WTC11 (cell line): Measurements from ENCODE around the gene ZNF341. TPM values are rescaled to one million over a fixed set of nuclear protein-coding genes. Genes with fewer than 3 reads are reported as not detected.

Source experiments
- ATAC-seq: fragments of 200-7000 bp; cut with Tn5 transposase; 2 replicates; pipeline ENCODE4 v1.10.0; 2021; ENCODE audit warnings: mild to moderate bottlenecking, moderate library complexity
- CTCF ChIA-PET: fragments of 300-600 bp; sonication (Branson Sonifier 250); formaldehyde crosslinking; loops from one replicate; lab custom pipeline; 2021; ENCODE audit warnings: antibody characterized with exemption; lab: Charles Lee
- POLR2A ChIA-PET: fragments of 350-600 bp; sonication (Branson Sonifier 250); formaldehyde crosslinking; loops from one replicate; lab custom pipeline; 2021; ENCODE audit warnings: antibody characterized with exemption; lab: Charles Lee
- DNase-seq: peaks from one replicate; pipeline ENCODE4 v3.0.0; 2021; ENCODE audit warnings: low spot score
- H3K27ac Mint-ChIP-seq: 2 replicates; pipeline ENCODE4 v1.8.0; 2021; ENCODE audit warnings: mixed read lengths
- H3K27me3 Mint-ChIP-seq: 2 replicates; pipeline ENCODE4 v1.8.0; 2021; ENCODE audit warnings: low read depth, mild to moderate bottlenecking, moderate library complexity, mixed read lengths
- H3K36me3 Mint-ChIP-seq: 2 replicates; pipeline ENCODE4 v1.8.0; 2021; ENCODE audit warnings: mixed read lengths
- H3K4me1 Mint-ChIP-seq: 2 replicates; pipeline ENCODE4 v1.8.0; 2022; ENCODE audit warnings: mixed read lengths
- H3K4me3 Mint-ChIP-seq: 2 replicates; pipeline ENCODE4 v1.8.0; 2021; ENCODE audit warnings: mild to moderate bottlenecking, moderate library complexity, mixed read lengths
- H3K9me3 Mint-ChIP-seq: 2 replicates; pipeline ENCODE4 v1.8.0; 2021; ENCODE audit warnings: mixed read lengths
- GABPB1 ChIP-seq: sonication (generic); formaldehyde crosslinking; IDR thresholded peaks from 2 replicates; pipeline ENCODE4 v1.8.1; 2023; ENCODE audit warnings: mild to moderate bottlenecking, missing genetic modification reagents
- HMGA2 ChIP-seq: fragments of 250-450 bp; sonication (Bioruptor Pico); IDR thresholded peaks from 2 replicates; pipeline ENCODE4 v1.4.0; 2021; ENCODE audit warnings: mild to moderate bottlenecking, moderate library complexity
- JAZF1 ChIP-seq: fragments of 250-450 bp; sonication (Bioruptor Pico); IDR thresholded peaks from 2 replicates; pipeline ENCODE4 v1.9.0; 2021; ENCODE audit warnings: moderate library complexity, mild to moderate bottlenecking, inconsistent platforms
- KAT7 ChIP-seq: sonication (generic); formaldehyde crosslinking; IDR thresholded peaks from 2 replicates; pipeline ENCODE4 v1.8.1; 2023; ENCODE audit warnings: missing genetic modification reagents, mild to moderate bottlenecking, borderline replicate concordance
- NFATC4 ChIP-seq: fragments of 250-450 bp; sonication (Bioruptor Pico); IDR thresholded peaks from 2 replicates; pipeline ENCODE4 v1.9.0; 2021; ENCODE audit warnings: mild to moderate bottlenecking
- NFE2L1 ChIP-seq: sonication (generic); formaldehyde crosslinking; IDR thresholded peaks from 2 replicates; pipeline ENCODE4 v1.8.1; 2023; ENCODE audit warnings: missing genetic modification reagents
- PRRX2 ChIP-seq: fragments of 250-450 bp; sonication (Bioruptor Pico); IDR thresholded peaks from 2 replicates; pipeline ENCODE4 v1.8.0; 2021; ENCODE audit warnings: mild to moderate bottlenecking
- RELA ChIP-seq: sonication (generic); formaldehyde crosslinking; IDR thresholded peaks from 2 replicates; pipeline ENCODE4 v1.8.1; 2022; ENCODE audit warnings: missing genetic modification reagents, mild to moderate bottlenecking, borderline replicate concordance
- TCF7 ChIP-seq: sonication (generic); formaldehyde crosslinking; IDR thresholded peaks from 2 replicates; pipeline ENCODE4 v1.8.0; 2022; ENCODE audit warnings: mild to moderate bottlenecking, low read depth, missing genetic modification reagents, moderate library complexity
- ZNF416 ChIP-seq: fragments of 250-450 bp; sonication (Bioruptor Pico); IDR thresholded peaks from 2 replicates; pipeline ENCODE4 v1.9.0; 2021; ENCODE audit warnings: mild to moderate bottlenecking, inconsistent platforms
- ZNF423 ChIP-seq: fragments of 250-450 bp; sonication (Bioruptor Pico); IDR thresholded peaks from 2 replicates; pipeline ENCODE4 v2.1.2; 2022; ENCODE audit warnings: mild to moderate bottlenecking, moderate library complexity
- total RNA-seq: library from RNA; stranded (reverse); gene quantifications from 3 replicates; pipeline ENCODE4 v1.2.3, GENCODE V29; 2021
- TF ChIP-seq, protein P1 (sequence below): sonication (generic); formaldehyde crosslinking; IDR thresholded peaks from 2 replicates; pipeline ENCODE4 v1.8.0; 2023; ENCODE audit warnings: missing genetic modification reagents
- TF ChIP-seq, protein P2 (sequence below): sonication (generic); formaldehyde crosslinking; IDR thresholded peaks from 2 replicates; pipeline ENCODE4 v1.8.1; 2022; ENCODE audit warnings: mild to moderate bottlenecking, moderate library complexity, missing genetic modification reagents
- TF ChIP-seq, protein P3 (sequence below): fragments of 250-450 bp; sonication (Bioruptor Pico); conservative IDR thresholded peaks from 2 replicates; pipeline ENCODE4 v1.9.0; 2021; ENCODE audit warnings: mild to moderate bottlenecking
- TF ChIP-seq, protein P4 (sequence below): sonication (generic); formaldehyde crosslinking; IDR thresholded peaks from 2 replicates; pipeline ENCODE4 v1.8.1; 2023; ENCODE audit warnings: mild to moderate bottlenecking, missing genetic modification reagents
- TF ChIP-seq, protein P5 (sequence below): sonication (generic); formaldehyde crosslinking; IDR thresholded peaks from 2 replicates; pipeline ENCODE4 v1.8.1; 2022; ENCODE audit warnings: low read depth, mild to moderate bottlenecking, moderate library complexity, missing genetic modification reagents, borderline replicate concordance
- TF ChIP-seq, protein P6 (sequence below): fragments of 250-450 bp; sonication (Bioruptor Pico); IDR thresholded peaks from 2 replicates; pipeline ENCODE4 v1.9.0; 2021; ENCODE audit warnings: mild to moderate bottlenecking

ZNF341 gene
- total RNA-seq, 1 experiment from 2014 or later, result 9.6 TPM

DNA sequence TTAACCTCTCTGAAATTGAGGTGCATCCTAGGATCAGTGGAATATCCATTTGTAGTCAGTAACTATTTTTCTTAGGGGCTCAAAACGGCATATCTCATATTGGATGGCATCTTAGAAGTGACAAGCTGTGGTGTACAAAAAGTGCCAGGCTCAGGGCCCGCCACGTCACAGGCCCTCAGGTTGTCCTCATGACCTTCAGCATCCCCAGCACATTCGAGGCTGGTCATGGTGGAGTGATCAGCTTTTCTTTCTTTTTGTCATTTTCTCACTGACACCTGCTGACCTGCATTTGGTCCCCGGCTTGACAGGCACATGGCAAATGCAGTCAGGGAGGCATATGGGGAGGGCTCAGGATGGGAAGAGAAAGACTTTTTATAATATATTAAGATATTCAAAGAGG is 38.5 kb upstream of the ZNF341 start (continued):
- TF ChIP-seq PRRX2 (CRISPR knock-in tag), result no peak

DNA sequence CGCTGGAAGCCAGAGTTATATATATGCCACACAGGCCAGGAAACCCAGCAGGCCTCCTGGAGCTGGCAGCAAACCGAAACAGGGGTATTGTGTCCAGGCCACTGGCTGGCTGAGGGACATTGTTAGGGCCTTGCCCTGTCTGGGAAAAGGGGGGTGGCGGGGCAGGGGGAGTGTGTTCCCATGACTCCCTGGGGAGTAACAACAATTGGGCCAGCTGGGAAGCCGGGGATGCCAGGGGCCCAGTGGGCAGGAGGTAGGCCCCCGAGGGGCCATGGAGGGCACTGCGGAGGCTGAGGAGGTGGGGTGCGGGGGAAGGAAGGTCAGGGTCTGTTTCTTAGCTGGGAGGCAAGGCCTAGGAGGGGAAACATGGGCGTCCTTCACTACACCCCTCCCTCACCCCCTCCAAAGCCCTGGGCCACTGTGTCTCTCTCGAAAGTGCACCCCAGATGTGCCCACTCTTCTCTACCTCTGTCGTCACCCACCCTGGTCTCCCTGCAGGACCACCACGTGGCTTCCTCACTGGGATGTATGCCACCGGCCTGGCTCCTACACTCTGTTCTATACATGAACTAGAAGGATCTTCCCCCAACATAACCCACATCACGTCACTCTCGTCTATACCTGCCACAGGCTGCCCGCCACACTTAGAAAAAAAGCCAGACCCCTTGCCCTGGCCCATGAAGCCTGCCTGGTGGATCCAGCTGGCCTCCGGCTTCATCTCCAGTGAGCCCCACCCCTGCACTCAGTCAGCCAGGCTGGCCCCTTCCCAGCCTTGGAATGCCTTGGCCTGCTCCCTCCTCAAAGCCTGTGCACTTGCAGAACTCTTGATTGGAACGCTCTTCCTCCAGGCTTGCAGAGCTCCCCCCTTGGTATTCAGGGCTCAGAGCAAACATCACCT is 37.8 kb upstream of the ZNF341 start:
- ChIA-PET POLR2A (interaction anchor here (0.7 to 0.9 kb wide), 2 partner anchors 21 to 31 kb away, joined by 3 to 4 read pairs; no protein-coding TSS in a partner anchor), CTCF (interaction anchor here (0.8 to 1.4 kb wide), 3 partner anchors 26 to 38 kb away, joined by 3 to 6 read pairs (median 3); partner anchors contain the start of gene ZNF341)
- DNase-seq, result peak; percentile 30
- H3K4me1 Mint-ChIP-seq, result peaks cover 17% of the 10 kb centered on the region
- H3K9me3 Mint-ChIP-seq, result peaks cover 11% of the 10 kb centered on the region
- no peak overlapping the region for H3K4me3 Mint-ChIP-seq
- peak overlapping the region; percentile 42; the same call in 1 of the 2 replicates for H3K27ac Mint-ChIP-seq
- peaks cover 20% of the 10 kb centered on the region for H3K27me3 Mint-ChIP-seq
- ATAC-seq, result peak; percentile 73
- no peak for TF ChIP-seq GABPB1 (CRISPR knock-in tag)
- TF ChIP-seq ZNF423 (CRISPR knock-in tag), result peak; percentile 72
- H3K36me3 Mint-ChIP-seq, result peaks cover 11% of the 10 kb centered on the region

DNA sequence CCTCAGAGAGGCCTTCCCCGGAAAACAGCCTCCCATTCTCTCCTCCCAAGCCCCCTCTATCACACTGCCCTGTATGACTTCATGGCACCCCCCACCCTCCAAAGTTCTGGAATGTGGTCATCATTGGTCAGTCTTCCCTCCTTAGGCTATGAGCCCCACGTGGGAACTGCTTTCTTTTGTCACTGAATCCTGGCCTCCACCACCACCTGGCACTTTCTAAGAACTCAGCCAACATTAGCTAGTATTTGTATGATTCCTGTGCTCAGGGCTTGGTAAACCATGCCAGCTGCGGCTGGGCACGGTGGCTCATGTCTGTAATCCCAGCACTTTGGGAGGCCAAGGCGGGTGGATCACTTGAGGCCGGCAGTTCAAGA is 37.2 kb upstream of the ZNF341 start:
- CTCF ChIA-PET, result interaction anchor here (0.8 to 1.0 kb wide), 3 partner anchors 9 to 38 kb away, joined by 4 to 6 read pairs (median 4); partner anchors contain the start of gene ZNF341
- peak overlapping the region; percentile 42; the same call in 1 of the 2 replicates for H3K27ac Mint-ChIP-seq
- POLR2A ChIA-PET, result interaction anchor here (0.6 to 0.7 kb wide), 2 partner anchors 22 to 237 kb away, joined by 3 read pairs; no protein-coding TSS in a partner anchor

DNA sequence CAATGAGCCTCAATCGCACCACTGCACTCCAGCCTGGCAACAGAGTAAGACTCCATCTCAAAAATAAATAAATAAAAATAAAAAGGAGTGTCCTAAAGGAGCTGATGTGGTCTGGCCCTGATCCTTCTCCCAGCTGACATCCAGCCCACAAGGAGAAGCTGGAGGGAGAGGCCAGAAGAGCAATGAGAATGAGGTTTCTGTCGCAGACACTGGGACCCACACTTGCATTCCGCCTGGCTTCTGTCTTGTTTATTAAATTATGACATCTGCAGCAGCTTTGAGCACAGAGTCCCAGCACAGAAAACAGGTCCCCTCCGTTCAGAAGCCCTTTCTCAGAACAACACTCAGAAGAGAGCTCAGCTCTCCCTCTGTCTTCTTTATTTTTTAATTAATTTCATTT is 35.3 kb upstream of the ZNF341 start:
- no peak for DNase-seq
- peaks cover 14% of the 10 kb centered on the region for H3K4me1 Mint-ChIP-seq
- H3K36me3 Mint-ChIP-seq, result peaks cover 15% of the 10 kb centered on the region
- ChIA-PET POLR2A (no interaction called here), CTCF (no interaction called here)
- no peak overlapping the region for H3K27ac Mint-ChIP-seq
- no peak for ATAC-seq
- peaks cover 11% of the 10 kb centered on the region for H3K9me3 Mint-ChIP-seq
- H3K27me3 Mint-ChIP-seq, result peaks cover 5% of the 10 kb centered on the region
- TF ChIP-seq TCF7 (CRISPR knock-in tag), result no peak
- TF ChIP-seq, protein P1, sequence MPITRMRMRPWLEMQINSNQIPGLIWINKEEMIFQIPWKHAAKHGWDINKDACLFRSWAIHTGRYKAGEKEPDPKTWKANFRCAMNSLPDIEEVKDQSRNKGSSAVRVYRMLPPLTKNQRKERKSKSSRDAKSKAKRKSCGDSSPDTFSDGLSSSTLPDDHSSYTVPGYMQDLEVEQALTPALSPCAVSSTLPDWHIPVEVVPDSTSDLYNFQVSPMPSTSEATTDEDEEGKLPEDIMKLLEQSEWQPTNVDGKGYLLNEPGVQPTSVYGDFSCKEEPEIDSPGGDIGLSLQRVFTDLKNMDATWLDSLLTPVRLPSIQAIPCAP (CRISPR knock-in tag), result no peak
- TF ChIP-seq, protein P2, sequence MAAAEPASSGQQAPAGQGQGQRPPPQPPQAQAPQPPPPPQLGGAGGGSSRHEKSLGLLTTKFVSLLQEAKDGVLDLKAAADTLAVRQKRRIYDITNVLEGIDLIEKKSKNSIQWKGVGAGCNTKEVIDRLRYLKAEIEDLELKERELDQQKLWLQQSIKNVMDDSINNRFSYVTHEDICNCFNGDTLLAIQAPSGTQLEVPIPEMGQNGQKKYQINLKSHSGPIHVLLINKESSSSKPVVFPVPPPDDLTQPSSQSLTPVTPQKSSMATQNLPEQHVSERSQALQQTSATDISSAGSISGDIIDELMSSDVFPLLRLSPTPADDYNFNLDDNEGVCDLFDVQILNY (CRISPR knock-in tag), result no peak
- TF ChIP-seq, protein P3, sequence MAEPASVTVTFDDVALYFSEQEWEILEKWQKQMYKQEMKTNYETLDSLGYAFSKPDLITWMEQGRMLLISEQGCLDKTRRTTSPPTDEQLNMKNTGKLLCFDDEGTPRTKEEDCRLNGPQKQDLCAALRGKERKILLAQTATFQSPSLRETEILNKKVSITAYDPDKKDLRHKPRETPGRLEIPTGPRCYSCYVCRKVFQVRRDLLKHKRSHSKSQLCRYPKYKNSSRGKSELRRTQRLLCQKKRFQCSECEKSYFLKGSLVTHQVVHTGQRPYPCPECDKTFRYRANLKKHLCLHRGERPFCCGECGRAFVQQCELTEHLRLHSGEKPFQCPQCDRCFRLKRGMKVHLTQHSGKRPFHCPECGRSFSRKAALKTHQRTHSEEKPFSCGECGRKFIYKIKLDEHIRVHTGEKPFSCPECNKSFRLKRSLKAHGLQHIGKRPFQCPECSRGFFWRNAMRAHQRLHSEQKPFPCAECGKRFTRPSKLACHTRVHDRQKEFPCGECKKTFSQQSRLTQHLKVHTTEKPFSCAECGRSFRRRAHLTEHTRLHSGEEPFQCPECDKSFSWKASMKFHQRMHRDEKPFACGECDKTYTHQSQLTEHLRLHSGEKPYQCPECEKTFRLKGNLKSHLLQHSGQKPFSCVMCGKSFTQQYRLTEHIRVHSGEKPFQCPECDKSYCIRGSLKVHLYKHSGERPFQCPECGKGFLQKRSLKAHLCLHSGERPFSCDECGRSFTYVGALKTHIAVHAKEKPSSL (CRISPR knock-in tag), result no peak
- no peak for TF ChIP-seq NFATC4 (CRISPR knock-in tag)
- TF ChIP-seq, protein P4, sequence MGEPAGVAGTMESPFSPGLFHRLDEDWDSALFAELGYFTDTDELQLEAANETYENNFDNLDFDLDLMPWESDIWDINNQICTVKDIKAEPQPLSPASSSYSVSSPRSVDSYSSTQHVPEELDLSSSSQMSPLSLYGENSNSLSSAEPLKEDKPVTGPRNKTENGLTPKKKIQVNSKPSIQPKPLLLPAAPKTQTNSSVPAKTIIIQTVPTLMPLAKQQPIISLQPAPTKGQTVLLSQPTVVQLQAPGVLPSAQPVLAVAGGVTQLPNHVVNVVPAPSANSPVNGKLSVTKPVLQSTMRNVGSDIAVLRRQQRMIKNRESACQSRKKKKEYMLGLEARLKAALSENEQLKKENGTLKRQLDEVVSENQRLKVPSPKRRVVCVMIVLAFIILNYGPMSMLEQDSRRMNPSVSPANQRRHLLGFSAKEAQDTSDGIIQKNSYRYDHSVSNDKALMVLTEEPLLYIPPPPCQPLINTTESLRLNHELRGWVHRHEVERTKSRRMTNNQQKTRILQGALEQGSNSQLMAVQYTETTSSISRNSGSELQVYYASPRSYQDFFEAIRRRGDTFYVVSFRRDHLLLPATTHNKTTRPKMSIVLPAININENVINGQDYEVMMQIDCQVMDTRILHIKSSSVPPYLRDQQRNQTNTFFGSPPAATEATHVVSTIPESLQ (CRISPR knock-in tag), result no peak
- H3K4me3 Mint-ChIP-seq, result no peak overlapping the region

More for the DNA sequence above, 37.2 kb upstream of the ZNF341 start:
- Mint-ChIP-seq H3K27me3 (peaks cover 14% of the 10 kb centered on the region), H3K9me3 (peaks cover 11% of the 10 kb centered on the region), H3K4me1 (peaks cover 17% of the 10 kb centered on the region)
- no peak for ATAC-seq
- TF ChIP-seq, protein P5, sequence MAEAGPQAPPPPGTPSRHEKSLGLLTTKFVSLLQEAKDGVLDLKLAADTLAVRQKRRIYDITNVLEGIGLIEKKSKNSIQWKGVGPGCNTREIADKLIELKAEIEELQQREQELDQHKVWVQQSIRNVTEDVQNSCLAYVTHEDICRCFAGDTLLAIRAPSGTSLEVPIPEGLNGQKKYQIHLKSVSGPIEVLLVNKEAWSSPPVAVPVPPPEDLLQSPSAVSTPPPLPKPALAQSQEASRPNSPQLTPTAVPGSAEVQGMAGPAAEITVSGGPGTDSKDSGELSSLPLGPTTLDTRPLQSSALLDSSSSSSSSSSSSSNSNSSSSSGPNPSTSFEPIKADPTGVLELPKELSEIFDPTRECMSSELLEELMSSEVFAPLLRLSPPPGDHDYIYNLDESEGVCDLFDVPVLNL (CRISPR knock-in tag), result no peak
- TF ChIP-seq JAZF1 (CRISPR knock-in tag), result no peak
- TF ChIP-seq GABPB1 (CRISPR knock-in tag), result no peak
- TF ChIP-seq HMGA2 (CRISPR knock-in tag), result no peak
- TF ChIP-seq ZNF416 (CRISPR knock-in tag), result no peak
- TF ChIP-seq, protein P6, sequence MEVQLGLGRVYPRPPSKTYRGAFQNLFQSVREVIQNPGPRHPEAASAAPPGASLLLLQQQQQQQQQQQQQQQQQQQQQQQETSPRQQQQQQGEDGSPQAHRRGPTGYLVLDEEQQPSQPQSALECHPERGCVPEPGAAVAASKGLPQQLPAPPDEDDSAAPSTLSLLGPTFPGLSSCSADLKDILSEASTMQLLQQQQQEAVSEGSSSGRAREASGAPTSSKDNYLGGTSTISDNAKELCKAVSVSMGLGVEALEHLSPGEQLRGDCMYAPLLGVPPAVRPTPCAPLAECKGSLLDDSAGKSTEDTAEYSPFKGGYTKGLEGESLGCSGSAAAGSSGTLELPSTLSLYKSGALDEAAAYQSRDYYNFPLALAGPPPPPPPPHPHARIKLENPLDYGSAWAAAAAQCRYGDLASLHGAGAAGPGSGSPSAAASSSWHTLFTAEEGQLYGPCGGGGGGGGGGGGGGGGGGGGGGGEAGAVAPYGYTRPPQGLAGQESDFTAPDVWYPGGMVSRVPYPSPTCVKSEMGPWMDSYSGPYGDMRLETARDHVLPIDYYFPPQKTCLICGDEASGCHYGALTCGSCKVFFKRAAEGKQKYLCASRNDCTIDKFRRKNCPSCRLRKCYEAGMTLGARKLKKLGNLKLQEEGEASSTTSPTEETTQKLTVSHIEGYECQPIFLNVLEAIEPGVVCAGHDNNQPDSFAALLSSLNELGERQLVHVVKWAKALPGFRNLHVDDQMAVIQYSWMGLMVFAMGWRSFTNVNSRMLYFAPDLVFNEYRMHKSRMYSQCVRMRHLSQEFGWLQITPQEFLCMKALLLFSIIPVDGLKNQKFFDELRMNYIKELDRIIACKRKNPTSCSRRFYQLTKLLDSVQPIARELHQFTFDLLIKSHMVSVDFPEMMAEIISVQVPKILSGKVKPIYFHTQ (CRISPR knock-in tag), result no peak
- TF ChIP-seq RELA (CRISPR knock-in tag), result no peak
- TF ChIP-seq PRRX2 (CRISPR knock-in tag), result no peak
- TF ChIP-seq KAT7 (CRISPR knock-in tag), result no peak
- no peak for TF ChIP-seq NFE2L1 (CRISPR knock-in tag)
- TF ChIP-seq, all 79 proteins: peak for 0
- Mint-ChIP-seq H3K36me3 (peaks cover 11% of the 10 kb centered on the region), H3K4me3 (no peak overlapping the region)
- no peak for DNase-seq
